Prostate gland (tissue), 2 donors: ENCODE results near the gene SFXN4.

Experiments
- CTCF ChIP-seq, 4 experiments: fragments of 200-600 bp in 2 of 4; fragments of 450-650 bp in 2 of 4; sonication (generic) in 2 of 4; IDR thresholded peaks; 1 replicate in 3 of 4; 2 replicates in 1 of 4; pipeline ENCODE4 v1.5.1; 2016 to 2019; ENCODE audit warnings: antibody characterized with exemption in 4 of 4, mild to moderate bottlenecking in 2 of 4, moderate library complexity in 2 of 4
- POLR2A ChIP-seq: fragments of 450-650 bp; IDR thresholded peaks from one replicate; pipeline ENCODE4 v1.6.1; 2016; ENCODE audit warnings: antibody characterized with exemption, mild to moderate bottlenecking
- POLR2AphosphoS5 ChIP-seq: sonication (generic); formaldehyde crosslinking; IDR thresholded peaks from one replicate; pipeline ENCODE4 v1.6.1; 2017; ENCODE audit warnings: antibody characterized with exemption

DNA sequence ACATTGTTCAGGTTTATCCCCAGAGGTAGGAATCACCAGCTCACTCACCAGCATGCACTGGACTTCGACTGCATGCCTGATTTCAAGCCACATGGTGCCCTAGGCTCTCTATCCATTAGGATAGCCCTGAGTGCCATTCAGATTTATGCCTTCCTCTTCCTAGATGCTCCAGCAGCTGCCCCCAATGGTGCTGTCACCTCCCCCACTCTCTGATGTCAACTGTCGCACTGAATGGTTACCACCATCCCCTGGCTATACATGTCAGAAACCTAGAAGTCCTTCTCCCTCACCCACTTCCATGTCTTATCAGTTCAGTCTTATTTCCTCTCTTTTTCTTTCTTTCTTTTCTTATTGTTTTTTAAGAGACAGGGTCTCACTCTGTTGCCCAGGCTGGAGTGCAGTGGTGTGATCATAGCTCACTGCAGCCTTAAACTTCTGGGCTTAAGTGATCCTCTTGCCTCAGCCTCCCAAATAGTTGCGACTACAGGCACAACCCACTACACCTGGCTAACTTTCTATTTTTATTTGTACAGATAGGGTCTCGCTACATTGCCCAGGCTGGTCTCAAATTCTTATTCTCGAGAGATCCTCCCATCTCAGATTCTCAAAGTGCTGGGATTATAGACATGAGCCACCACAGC is 2.9 kb downstream of the SFXN4 start:
- TF ChIP-seq POLR2AphosphoS5 (no peak), POLR2A (no peak), CTCF (IDR thresholded peaks at IDR 0.05) (no peak)
